Transverse colon (tissue), 4 donors: Measurements from ENCODE around the gene SLC36A3.

ENCODE experiments used
- POLR2A ChIP-seq: fragments of 450-650 bp; IDR thresholded peaks from one replicate; pipeline ENCODE4 v1.6.1; 2016; ENCODE audit warnings: antibody characterized with exemption, mild to moderate bottlenecking, moderate library complexity
- POLR2AphosphoS5 ChIP-seq, 3 donors: sonication (generic); formaldehyde crosslinking; IDR thresholded peaks; one replicate each; pipeline ENCODE4 v1.6.1; 2016; ENCODE audit warnings: antibody characterized with exemption in 3 of 3
- TF ChIP-seq, protein P1 (sequence below), 5 experiments: fragments of 200-600 bp in 3 of 5; fragments of 450-650 bp in 2 of 5; sonication (generic) in 3 of 5; IDR thresholded peaks; 1 replicate in 2 of 5; 2 replicates in 3 of 5; pipeline ENCODE4 v1.5.1; 2016 to 2017; ENCODE audit warnings: antibody characterized with exemption in 5 of 5, inconsistent platforms in 3 of 5, mild to moderate bottlenecking in 2 of 5, moderate library complexity in 1 of 5

DNA sequence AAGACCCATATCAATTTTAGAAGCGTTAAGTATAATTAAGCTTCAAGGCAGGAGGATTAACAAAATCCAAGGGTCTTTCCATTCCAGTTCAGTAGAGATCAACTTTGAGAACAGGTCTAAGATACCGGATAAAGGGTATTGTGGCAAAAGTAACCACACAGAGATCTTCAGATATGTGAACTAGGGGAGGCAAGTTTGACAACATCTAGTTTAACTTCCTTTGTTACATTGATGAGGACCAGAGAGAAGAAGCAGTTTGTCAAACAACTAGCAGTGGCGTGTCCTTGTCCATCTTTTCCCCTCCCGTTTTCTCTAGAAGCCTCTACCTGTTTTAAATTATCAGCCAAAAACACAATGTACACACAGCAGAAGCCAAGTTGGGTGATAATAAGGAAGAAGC, 35.2 kb upstream of the SLC36A3 start:
- TF ChIP-seq, protein P1, sequence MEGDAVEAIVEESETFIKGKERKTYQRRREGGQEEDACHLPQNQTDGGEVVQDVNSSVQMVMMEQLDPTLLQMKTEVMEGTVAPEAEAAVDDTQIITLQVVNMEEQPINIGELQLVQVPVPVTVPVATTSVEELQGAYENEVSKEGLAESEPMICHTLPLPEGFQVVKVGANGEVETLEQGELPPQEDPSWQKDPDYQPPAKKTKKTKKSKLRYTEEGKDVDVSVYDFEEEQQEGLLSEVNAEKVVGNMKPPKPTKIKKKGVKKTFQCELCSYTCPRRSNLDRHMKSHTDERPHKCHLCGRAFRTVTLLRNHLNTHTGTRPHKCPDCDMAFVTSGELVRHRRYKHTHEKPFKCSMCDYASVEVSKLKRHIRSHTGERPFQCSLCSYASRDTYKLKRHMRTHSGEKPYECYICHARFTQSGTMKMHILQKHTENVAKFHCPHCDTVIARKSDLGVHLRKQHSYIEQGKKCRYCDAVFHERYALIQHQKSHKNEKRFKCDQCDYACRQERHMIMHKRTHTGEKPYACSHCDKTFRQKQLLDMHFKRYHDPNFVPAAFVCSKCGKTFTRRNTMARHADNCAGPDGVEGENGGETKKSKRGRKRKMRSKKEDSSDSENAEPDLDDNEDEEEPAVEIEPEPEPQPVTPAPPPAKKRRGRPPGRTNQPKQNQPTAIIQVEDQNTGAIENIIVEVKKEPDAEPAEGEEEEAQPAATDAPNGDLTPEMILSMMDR (IDR thresholded peaks at IDR 0.05) = no peak
- TF ChIP-seq POLR2A = no peak
- TF ChIP-seq POLR2AphosphoS5 (IDR thresholded peaks at IDR 0.05) = no peak
